Activated naive CD8-positive, alpha-beta T cell (primary cell): ENCODE results near the gene TLR8.
A peak's percentile ranks its signal among the peaks of the same experiment; 100 is the strongest.

ENCODE experiments used
- H3K27ac Mint-ChIP-seq: one replicate; pipeline ENCODE4 v1.8.0; 2021; ENCODE audit warnings: mixed read lengths
- H3K27me3 Mint-ChIP-seq: one replicate; pipeline ENCODE4 v1.8.0; 2021; ENCODE audit warnings: mixed read lengths
- H3K36me3 Mint-ChIP-seq: one replicate; pipeline ENCODE4 v1.8.0; 2021; ENCODE audit warnings: mixed read lengths
- H3K4me1 Mint-ChIP-seq: one replicate; pipeline ENCODE4 v1.8.0; 2021; ENCODE audit warnings: low read depth, mixed read lengths
- H3K4me3 Mint-ChIP-seq: one replicate; pipeline ENCODE4 v1.8.0; 2021; ENCODE audit warnings: mild to moderate bottlenecking, mixed read lengths
- H3K9me3 Mint-ChIP-seq: one replicate; pipeline ENCODE4 v1.8.0; 2021; ENCODE audit warnings: low read depth, mixed read lengths

Gene TLR8

DNA sequence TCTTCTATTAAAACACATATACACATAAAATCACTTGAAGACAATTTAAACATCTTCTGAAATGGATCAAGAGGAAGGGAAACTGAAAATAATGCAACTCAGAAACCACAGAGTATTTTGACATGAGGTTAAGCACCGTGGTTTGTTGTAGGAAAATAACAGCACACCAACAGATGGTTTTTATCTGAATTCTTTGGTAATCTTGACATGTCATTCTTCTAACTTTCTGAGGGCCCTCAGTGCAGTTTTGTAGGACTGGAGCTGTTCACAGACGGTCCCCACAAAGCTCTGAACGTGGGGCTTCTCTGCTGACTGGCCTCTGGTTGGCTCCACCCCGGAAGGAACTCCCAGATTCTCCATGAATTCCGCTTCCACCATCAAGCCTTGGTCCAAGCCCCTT lies 16.0 kb upstream of the TLR8 start:
- Mint-ChIP-seq H3K4me3 (no peak overlapping the region), H3K27ac (peak overlapping the region; percentile 28), H3K27me3 (no peaks in the 10 kb centered on the region), H3K9me3 (no peaks in the 10 kb centered on the region), H3K4me1 (peaks cover 27% of the 10 kb centered on the region), H3K36me3 (no peaks in the 10 kb centered on the region)

- H3K27ac Mint-ChIP-seq, result no peak overlapping the region
- H3K4me3 Mint-ChIP-seq, result no peak overlapping the region
- no peaks in the 10 kb centered on the region for H3K9me3 Mint-ChIP-seq
- H3K36me3 Mint-ChIP-seq, result no peaks in the 10 kb centered on the region
- H3K27me3 Mint-ChIP-seq, result no peaks in the 10 kb centered on the region
- peaks cover 27% of the 10 kb centered on the region for H3K4me1 Mint-ChIP-seq
These were observed 15.2 kb upstream of the TLR8 start for GRCh38 chrX:12891171-12891570.

DNA sequence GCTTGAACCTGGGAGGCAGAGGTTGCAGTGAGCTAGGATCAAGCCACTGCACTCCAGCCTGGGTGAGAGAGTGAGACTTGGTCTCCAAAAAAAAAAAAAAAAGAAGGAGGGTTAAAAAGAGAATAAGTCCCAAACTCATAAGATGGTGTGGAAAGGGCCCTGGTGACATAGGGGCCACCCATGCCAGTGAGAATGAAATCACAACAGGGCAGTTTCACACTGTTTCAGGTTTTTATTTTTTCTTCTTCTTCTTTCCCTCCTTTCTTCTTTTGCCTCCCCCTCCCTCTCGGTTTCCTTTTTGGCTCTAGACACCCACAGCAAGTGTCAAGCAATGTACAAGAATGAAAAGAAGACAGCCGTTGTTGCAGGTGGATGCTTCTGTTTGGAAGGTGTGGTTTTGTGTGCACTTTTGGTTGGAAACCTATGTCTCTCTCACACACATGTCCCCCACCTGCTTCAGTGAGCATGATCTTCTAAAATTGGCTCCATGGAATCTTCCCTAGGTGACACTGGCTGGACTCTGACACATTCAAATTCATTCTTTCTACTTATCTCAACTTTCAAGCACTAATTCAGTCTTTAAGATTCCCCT lies 14.4 kb upstream of the TLR8 start:
- no peaks in the 10 kb centered on the region for H3K27me3 Mint-ChIP-seq

DNA sequence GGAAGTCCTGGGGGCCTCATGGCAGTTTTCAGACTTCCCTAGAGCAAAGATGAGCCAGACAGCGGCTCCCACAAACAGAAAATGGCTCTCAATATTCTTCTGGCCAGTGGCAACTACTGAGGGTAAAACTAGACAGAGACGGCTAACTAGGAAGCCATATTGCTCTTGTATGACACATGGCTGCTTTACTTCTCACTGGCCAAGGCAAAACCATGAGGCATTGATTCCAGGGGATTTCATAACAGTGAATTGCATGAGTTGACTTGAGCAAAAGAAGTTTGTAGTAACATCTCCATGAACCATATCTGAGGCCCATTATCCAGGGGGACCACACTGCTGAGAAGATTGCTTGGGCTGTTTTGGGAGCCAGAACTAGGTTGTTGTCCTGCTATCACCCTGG lies 13.7 kb upstream of the TLR8 start:
- Mint-ChIP-seq H3K36me3 (no peaks in the 10 kb centered on the region), H3K27me3 (no peaks in the 10 kb centered on the region), H3K27ac (no peak overlapping the region), H3K4me3 (no peak overlapping the region), H3K9me3 (no peaks in the 10 kb centered on the region), H3K4me1 (peaks cover 27% of the 10 kb centered on the region)

More for the DNA sequence above, 14.4 kb upstream of the TLR8 start:
- Mint-ChIP-seq H3K4me1 (peaks cover 27% of the 10 kb centered on the region), H3K4me3 (no peak overlapping the region), H3K36me3 (no peaks in the 10 kb centered on the region), H3K9me3 (no peaks in the 10 kb centered on the region), H3K27ac (no peak overlapping the region)

GRCh38 chrX:12894074-12895030 lies 12.1 kb upstream of the TLR8 start:
- no peaks in the 10 kb centered on the region for H3K9me3 Mint-ChIP-seq

GRCh38 chrX:12895866-12896265 lies 10.6 kb upstream of the TLR8 start:
- Mint-ChIP-seq H3K9me3 (no peaks in the 10 kb centered on the region), H3K27me3 (no peaks in the 10 kb centered on the region), H3K4me3 (no peak overlapping the region), H3K4me1 (peaks cover 19% of the 10 kb centered on the region), H3K36me3 (no peaks in the 10 kb centered on the region), H3K27ac (no peak overlapping the region)

More at GRCh38 chrX:12894074-12895030, 12.1 kb upstream of the TLR8 start:
- no peaks in the 10 kb centered on the region for H3K27me3 Mint-ChIP-seq
- H3K27ac Mint-ChIP-seq, result no peak overlapping the region
- no peaks in the 10 kb centered on the region for H3K36me3 Mint-ChIP-seq
- no peak overlapping the region for H3K4me3 Mint-ChIP-seq
- peaks cover 31% of the 10 kb centered on the region for H3K4me1 Mint-ChIP-seq

DNA sequence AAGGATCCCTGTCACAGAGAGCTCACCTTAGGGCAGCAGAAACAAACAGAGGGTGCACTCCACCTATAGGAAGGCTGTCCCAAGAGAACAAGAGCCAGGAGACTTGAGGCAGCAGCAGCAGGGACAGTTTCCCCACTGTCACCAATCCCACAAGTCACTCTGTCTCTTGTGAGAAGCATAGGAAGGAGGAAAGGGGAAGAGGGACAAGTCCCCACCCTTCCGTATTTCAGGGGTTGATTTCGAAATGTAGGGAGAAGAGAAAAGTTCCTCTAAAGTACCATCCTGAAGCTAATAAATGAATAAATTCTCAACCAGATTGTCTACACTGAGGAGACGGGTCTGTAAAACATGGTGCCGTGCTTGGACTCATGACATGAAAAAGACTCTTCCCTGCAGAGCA lies 9.5 kb upstream of the TLR8 start:
- H3K4me1 Mint-ChIP-seq, result peaks cover 15% of the 10 kb centered on the region
- H3K27me3 Mint-ChIP-seq, result peaks cover 2% of the 10 kb centered on the region
- no peaks in the 10 kb centered on the region for H3K9me3 Mint-ChIP-seq
- H3K4me3 Mint-ChIP-seq, result no peak overlapping the region
- no peak overlapping the region for H3K27ac Mint-ChIP-seq
- no peaks in the 10 kb centered on the region for H3K36me3 Mint-ChIP-seq

- no peaks in the 10 kb centered on the region for H3K9me3 Mint-ChIP-seq
- H3K4me3 Mint-ChIP-seq, result no peak overlapping the region
- H3K27ac Mint-ChIP-seq, result no peak overlapping the region
- no peaks in the 10 kb centered on the region for H3K36me3 Mint-ChIP-seq
- peaks cover 13% of the 10 kb centered on the region for H3K4me1 Mint-ChIP-seq
- H3K27me3 Mint-ChIP-seq, result peaks cover 2% of the 10 kb centered on the region
These were observed 8.3 kb upstream of the TLR8 start for GRCh38 chrX:12898073-12898472.

DNA sequence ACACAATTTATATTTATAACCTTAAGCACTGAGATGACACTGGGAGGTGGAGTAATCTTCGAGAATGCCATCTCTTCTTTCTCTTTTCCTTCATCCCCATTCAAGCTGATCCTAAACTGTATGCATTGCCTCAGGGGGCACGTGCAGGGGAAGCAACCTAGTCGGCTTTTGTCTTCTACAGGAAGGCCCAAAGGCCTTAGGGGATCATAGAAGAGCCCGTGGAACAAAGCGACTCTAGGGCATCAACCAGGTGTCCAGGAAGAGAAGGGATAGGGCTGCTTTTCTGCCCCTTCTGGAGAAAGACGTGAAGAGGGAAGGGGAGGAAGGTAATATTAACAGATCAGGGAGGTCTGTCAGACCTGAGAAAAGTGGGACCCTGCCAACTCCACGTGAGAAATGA lies 6.9 kb upstream of the TLR8 start:
- no peaks in the 10 kb centered on the region for H3K9me3 Mint-ChIP-seq
- peaks cover 2% of the 10 kb centered on the region for H3K27me3 Mint-ChIP-seq
- H3K4me1 Mint-ChIP-seq, result peaks cover 8% of the 10 kb centered on the region
- H3K4me3 Mint-ChIP-seq, result no peak overlapping the region
- no peaks in the 10 kb centered on the region for H3K36me3 Mint-ChIP-seq
- no peak overlapping the region for H3K27ac Mint-ChIP-seq

- Mint-ChIP-seq H3K9me3 (no peaks in the 10 kb centered on the region), H3K36me3 (no peaks in the 10 kb centered on the region), H3K27ac (no peak overlapping the region), H3K4me3 (no peak overlapping the region), H3K4me1 (peaks cover 8% of the 10 kb centered on the region), H3K27me3 (peaks cover 2% of the 10 kb centered on the region)
These were observed 4.9 kb upstream of the TLR8 start for GRCh38 chrX:12901486-12901885.

DNA sequence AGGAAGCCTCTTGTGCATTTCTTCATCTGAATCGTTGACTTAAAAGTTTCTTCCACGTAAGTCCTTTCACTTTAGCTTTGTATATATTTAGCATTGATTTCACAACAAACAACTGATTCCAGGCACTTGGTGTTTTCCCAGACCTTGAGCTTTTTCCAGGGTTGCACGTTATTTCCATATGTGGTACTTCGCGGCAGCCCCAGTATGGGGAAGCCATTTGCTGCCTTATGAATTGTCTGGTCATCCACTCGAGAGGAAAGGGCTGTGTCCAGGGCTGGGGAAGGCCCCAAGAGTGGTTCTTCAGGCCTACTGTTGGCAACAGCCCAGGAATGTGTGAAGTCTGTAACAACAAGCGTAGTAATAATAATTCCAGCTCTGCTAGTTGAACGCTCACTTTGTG lies 2.8 kb upstream of the TLR8 start:
- Mint-ChIP-seq H3K27me3 (peaks cover 2% of the 10 kb centered on the region), H3K36me3 (no peaks in the 10 kb centered on the region), H3K27ac (no peak overlapping the region), H3K9me3 (no peaks in the 10 kb centered on the region), H3K4me1 (peaks cover 4% of the 10 kb centered on the region), H3K4me3 (no peak overlapping the region)

GRCh38 chrX:12910423-12911121 lies 4.2 kb downstream of the TLR8 start:
- no peak overlapping the region for H3K4me3 Mint-ChIP-seq
- no peaks in the 10 kb centered on the region for H3K27me3 Mint-ChIP-seq
- H3K9me3 Mint-ChIP-seq, result no peaks in the 10 kb centered on the region
- no peaks in the 10 kb centered on the region for H3K36me3 Mint-ChIP-seq
- H3K27ac Mint-ChIP-seq, result no peak overlapping the region
- peaks cover 21% of the 10 kb centered on the region for H3K4me1 Mint-ChIP-seq

- Mint-ChIP-seq H3K36me3 (no peaks in the 10 kb centered on the region), H3K27ac (no peak overlapping the region), H3K4me1 (peaks cover 21% of the 10 kb centered on the region), H3K27me3 (no peaks in the 10 kb centered on the region), H3K9me3 (no peaks in the 10 kb centered on the region), H3K4me3 (no peak overlapping the region)
These were observed 4.7 kb downstream of the TLR8 start for GRCh38 chrX:12911122-12911470.

DNA sequence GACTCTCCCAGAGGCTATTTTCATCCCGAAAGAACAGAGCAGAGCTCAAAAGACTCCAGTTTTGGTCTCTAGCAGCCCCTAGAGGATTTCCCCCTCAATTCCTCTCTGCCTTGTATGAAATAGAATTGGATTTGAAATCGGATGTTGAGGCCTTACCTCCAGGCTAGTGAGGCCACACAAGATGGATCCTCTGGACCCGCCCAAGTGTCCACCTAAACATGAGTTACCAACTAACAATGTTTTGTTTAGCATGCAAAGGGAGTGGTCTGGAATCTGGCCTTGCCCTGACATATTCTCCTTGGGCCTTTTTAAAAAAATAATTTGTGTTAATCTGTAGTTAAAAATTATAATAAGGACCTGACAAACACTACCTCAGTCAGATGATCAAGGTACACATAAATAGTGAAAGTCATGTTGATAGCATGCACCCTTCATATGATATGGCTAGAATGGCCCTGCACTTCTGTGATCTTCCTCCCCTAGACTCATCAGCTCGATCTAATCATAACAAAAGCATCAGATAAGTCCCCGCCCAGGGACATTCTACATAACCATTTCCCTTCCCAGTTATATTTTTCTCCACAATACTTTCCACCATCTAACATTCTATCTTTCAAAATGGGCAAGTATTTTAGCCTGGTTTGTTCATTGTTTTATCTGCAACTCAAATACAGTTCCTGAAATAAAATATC lies 6.5 kb downstream of the TLR8 start:
- Mint-ChIP-seq H3K27me3 (no peaks in the 10 kb centered on the region), H3K4me3 (no peak overlapping the region), H3K36me3 (no peaks in the 10 kb centered on the region), H3K4me1 (peaks cover 21% of the 10 kb centered on the region), H3K27ac (no peak overlapping the region), H3K9me3 (no peaks in the 10 kb centered on the region)

- H3K4me3 Mint-ChIP-seq, result no peak overlapping the region
- no peak overlapping the region for H3K27ac Mint-ChIP-seq
- H3K36me3 Mint-ChIP-seq, result no peaks in the 10 kb centered on the region
- no peaks in the 10 kb centered on the region for H3K4me1 Mint-ChIP-seq
- H3K9me3 Mint-ChIP-seq, result no peaks in the 10 kb centered on the region
- no peaks in the 10 kb centered on the region for H3K27me3 Mint-ChIP-seq
These were observed 11.3 kb downstream of the TLR8 start for GRCh38 chrX:12917753-12918152.
